ENCODE data around the gene HOXA7.

Gene HOXA7

GRCh38 chr7:27104341-27105058, 52.0 kb downstream of the HOXA7 start:
- DNase-seq = no peak
